HG03135 (cell line): ENCODE data around the gene SPANXA1.
"Not testable (repeated sequence)": the region's sequence is repeated elsewhere in the genome, so short reads cannot be mapped to it uniquely, and the experiment has no call there.

Experiments used
- ATAC-seq: cut with Tn5 transposase; IDR thresholded peaks from one replicate; pipeline ENCODE4 v1.9.1; 2021; ENCODE audit warnings: mild to moderate bottlenecking, moderate library complexity; ENCODE audit not compliant: unreplicated experiment

The SPANXA1 gene, protein sequence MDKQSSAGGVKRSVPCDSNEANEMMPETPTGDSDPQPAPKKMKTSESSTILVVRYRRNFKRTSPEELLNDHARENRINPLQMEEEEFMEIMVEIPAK

GRCh38 chrX:141584638-141585037, at the start of gene SPANXA1:
Gene SPANXA1 (minus strand): TSS chrX:141584738. CDS start chrX:141584678, 60 bp downstream.
- not testable (repeated sequence) for ATAC-seq

- no peak for ATAC-seq
These were observed 47.6 kb upstream of the SPANXA1 start for GRCh38 chrX:141632124-141632523.

DNA sequence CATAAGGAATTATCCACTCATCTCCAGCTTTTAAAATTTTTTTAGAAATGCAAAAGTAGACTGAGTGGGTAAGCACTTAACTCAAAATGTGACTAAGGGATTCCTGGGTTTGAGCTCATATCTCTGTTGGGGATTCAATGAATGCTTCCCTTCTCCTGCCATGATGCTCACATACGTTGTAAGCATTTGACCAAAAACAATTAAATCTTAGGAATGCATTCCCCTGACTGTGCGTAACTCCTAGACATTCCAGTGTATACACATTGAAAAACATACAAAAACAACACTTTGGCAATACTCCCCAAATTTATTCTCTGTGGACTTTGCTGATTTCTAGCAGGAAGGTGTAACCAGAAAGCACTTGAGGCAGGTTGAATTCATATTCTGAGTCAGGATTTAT, 34.8 kb upstream of the SPANXA1 start:
- no peak for ATAC-seq

DNA sequence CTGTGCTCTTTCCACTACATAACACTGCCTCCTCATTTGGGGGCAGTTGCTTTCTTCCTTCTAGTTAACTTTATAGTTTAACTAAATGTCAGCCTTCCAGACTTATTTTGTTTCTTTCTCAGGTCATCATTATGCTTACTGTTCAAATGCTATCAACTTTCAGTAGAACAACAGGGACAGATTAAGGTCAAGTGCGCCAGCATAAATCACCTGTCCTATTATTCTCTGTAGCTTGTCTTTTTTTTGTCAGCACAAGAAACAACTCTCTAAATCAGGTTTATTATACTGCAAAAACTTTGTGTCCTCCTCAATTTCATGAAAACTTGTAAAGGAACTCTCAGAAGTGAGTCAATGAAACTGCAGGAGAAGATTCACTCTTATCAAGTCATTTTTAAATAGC, 24.6 kb upstream of the SPANXA1 start:
- no peak for ATAC-seq

DNA sequence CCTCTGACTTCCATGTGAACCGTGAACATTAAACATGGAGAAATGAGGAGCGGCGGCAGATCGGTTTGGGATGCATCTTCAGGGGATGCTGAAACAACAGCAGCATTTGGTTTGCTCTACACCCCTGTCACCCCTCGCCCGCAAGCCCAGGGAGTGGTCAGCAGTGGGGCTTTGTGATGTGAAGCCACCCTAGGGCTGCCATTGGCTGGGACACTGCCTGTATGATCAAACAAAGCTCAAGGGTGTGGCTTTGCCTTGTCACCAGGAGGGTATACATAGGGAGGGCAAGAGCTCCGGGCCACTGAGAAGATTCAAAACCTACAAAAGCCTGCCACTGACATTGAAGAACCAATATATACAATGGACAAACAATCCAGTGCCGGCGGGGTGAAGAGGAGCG, 4.9 kb upstream of the SPANXA1 start, which contains the start of gene SPANXA2:
SPANXA2 (plus strand) TSS at position 301 of the 400 bp plus-strand sequence; CDS start at position 361, 60 bp downstream.
- not testable (repeated sequence) for ATAC-seq

DNA sequence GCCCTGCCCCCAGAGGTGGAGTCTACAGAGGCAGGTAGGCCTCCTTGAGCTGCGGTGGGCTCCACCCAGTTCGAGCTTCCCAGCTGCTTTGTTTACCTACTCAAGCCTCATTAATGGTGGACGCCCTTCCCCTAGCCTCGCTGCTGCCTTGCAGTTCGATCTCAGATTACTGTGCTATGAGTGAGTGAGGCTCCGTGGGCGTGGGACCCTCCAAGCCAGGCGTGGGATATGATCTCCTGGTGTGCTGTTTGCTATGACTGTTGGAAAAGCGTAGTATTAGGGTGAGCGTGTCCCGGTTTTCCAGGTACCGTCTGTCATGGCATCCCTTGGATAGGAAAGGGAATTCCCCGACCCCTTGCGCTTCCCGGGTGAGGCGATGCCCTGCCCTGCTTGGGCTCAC, 42.0 kb downstream of the SPANXA1 start:
- ATAC-seq, result not testable (repeated sequence)
